ENCODE measurements around the gene HSPG2.

Gene HSPG2

DNA sequence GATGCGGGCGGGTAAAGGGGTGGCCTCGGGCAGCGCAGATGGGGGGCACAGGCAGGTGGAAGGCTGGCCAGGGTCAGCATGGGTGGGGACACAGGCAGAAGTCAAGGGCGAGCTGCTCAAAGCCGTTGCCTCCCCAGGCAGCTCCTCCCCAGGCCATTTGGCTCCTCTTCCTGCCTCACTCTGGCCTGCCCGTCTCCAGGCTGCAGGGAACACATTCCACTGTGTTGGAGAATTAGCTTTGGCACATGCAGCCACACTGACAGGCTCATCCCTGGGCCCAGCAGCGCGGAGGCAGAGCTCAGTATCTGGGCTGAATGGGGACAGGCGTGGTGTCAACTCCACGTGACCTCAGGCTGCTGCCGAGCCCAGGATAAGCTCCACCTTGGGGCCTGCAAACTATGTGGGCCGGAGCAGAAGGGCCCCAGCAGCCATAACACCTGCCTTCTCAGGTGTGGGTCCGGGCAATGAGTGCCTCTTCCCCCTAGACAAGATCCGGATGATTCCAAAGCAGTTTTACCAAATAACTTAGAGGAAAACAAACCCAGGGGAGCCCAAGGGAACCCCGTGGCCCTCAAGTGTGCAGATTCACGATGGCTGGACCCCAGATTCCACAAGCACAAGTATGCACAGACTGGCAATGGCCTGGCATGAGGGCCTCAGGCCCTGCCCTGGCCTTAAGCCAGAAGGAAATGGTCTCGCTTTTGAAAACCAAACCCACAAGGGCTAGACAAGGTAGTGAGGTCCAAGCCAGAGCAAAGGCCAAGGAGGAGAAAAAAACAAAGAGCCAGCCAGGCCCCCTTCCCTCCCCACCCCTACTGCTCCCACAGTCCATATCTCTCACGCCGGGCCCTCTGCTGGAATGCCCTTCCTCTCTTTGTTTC is 40.2 kb downstream of the HSPG2 start:
- DNase-seq, result no peak

DNA sequence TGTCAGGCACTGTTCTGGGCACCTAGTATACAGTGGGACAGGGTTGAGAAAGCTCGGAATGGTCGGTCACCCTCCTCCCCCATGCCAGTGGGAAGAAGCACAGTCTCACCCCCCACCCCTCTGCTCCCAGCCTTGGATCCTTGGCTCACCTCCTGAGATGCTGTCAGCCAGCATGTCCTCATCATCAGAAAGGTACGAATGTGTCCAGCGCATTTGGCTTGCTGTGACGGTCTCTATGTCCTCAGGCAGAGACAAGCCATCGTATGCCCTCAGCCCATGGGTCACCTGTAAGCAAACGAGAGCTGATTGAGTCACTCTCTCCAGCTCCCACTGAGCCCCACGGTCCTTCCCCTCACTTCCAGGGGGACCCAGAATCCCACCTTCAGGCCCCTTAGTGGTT is 41.1 kb downstream of the HSPG2 start:
- no peak for DNase-seq

DNA sequence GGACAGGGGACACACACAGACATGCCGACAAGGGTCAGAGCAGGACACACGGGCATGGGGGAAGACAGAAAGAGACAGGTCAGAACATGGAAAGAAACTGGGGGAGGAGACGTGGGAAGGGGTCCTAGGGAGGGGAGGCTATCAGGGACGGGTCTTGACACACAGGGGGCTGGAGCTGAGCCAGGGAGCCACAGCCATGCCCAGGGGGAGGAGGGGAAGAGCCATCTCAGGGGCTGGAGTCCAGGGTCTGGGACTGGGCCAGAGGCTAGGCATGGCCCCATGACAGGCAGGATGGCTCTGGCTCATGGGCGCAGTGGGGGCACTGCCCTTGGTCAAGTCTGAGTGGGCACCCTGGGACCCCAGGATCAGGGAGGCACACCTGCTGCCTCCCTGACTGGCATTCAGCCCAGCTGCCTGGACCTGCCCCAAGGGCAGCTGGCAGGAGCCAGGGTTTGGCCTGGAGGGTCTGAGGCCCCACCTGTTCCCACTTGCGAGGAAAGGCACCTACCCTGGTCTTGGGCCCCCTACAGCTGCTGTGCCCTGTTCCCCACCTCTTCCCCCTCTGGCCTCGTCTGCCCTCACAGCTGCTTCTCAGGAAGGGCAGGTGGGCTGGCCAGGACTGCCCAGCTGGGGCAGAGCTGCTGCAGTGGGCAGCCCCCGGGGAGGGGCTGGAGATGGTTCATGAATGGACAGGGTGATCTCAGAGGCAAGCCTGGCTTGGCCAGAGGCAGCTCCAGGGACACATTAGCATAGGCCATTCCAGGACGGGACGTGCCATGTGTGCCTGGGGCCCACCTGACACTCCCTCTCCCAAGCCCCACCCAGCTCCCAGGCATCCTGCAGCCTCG is 42.9 kb downstream of the HSPG2 start:
- DNase-seq, result no peak

DNA sequence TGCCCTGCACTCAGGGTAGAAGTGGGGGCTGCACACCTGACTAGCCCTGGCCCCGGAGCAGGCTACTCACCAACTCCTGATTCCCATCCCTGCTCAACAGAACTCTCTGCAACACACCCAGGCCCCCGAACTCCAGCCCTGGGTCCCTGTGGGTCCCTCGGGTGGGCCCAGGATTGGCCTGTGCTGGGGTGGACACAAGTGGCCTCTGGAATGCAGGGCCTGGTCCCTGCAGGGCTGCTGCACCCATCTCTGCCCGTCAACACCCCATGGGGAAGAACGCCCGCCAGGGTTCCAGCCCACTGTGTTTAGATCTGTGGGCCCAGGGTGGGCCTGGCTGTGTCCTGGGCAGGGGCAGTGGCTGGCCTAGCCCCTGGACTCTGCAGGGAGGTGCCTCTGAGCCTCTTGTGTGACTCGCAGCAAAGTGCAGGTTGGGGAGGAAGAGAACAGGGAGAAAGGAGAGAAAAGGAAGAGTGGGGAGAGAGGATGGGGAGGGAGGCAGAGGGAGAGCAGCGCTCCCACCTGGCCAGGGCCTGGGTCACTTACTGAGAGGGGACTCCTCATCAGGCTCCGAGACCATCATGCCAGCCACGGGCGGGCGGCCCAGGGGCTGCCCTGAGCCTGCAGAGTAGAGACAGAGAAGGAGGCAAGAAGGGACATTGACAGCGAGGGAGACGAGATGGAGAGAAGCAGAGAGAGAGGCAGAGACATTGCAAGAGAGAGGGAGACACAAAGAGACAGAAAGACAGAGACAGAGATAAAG is 43.9 kb downstream of the HSPG2 start:
- no peak for DNase-seq

DNA sequence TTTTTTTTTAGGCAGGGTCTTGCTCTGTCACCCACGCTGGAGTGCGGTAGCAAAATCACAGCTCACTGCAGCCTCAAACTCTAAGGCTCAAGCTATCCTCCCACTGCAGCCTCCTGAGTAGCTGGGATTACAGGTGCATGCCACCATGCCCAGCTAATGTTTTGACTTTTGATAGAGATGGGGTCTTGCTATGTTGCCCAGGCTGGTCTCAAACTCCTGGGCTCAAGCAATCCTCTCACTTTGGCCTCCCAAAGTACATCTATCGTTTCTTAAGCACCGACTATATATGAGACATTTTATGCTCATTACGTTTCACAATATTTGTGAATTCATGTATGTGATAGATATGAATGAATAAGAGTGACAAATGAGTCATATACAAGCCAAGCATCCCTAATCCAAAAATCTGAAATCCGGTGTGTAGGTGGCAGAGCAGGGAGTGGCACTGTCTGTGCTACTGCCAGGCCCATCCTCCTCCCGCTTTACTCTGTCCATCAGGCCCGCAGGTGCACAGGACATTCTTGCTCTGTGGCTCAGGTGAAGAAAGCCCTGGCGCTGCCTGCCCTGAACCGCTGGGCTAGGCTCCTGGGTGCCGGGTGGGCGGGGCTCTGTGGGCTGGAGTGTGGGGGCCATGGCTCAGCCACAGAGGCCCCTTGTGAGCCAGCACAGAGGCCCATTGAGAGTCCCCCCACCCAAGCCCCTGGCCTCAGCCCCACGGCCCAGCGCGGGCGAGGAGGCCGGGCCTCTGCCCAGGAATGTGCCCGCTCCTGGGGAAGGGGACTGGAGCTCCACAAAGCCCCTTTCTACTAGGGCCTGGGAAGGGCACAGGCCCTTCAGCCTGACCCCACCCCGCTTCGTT is 45.3 kb downstream of the HSPG2 start:
- DNase-seq, result no peak

DNA sequence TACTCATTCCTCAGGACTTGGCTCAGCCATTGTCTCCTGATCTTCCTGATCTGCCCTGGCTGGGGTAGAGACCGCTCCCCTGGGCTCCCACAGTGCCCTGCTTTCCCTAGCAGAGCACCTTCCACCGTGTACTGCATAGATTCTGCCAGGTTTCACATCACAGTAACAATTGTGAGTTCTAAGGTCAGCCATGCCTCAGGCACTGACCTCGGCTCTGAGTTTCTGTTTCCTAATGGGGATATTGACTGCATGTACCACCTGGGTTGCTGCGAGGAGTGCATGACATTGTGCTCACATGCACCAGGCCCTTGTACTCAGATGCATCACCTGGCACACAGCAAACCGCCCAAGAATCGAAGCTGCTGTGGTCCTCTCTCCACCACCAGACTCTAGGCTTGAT is 46.0 kb downstream of the HSPG2 start:
- DNase-seq, result no peak

DNA sequence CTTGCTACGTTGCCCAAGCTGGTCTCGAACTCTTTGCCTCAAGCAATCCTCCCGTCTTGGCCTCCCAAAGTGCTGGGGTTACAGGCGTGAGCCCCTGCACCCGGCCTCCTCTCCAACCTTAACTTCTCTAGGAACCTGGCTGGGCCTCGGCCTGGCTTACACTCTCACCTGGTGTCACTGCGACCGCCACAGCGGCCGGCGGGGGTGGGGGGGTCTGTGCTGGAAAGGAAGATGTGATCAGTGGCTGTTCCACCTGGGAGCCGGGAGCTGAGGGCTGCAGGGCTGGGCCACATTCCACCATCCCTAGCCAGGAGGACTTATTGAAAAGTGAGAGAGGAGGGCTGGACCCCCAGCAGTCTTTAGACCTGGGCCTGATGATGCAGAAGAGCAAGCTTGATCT is 48.6 kb downstream of the HSPG2 start:
- no peak for DNase-seq

DNA sequence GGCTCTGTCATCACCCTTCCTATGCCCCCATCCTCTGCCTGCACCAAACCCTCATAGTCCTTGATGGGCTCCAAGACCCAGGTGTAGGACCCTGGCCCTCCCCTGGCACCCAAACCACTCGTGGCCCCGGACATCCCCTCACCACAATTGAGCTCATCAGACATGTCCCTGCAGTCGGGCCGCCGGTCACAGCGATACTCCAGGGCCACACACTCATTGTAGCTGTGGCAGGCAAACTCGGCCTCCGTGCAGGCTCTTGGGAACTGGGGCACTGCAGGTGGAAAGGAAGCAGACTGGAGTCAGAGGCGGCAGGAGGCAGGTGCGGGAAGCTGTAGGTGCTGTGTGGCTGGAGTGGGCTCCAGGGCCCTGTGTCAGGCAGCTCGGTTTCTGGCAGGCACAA is 49.3 kb downstream of the HSPG2 start:
- DNase-seq, result no peak

DNA sequence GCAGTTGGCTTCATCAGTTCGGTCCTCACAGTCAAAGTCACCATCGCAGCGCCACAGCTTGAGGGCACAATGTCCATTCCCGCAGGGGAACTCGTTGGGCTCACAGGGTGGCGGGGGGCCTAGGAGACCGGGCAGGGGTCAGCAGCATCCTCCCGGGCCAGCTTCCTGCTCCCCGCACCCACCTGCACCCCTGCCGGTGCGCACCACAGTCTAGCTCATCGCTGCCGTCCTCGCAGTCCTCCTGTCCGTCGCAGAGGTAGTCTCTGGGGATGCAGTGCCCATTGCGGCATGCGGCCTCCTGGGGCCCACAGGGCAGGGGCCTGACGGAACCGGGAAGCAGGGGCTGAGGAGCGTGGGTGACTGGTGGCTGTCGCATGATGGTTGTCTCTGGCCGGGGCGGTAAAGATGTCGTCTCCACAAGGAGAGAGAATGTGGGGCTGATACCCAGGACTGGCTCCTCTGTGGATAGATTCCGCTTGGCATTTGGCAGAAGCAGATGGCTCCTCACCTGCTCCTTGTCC is 49.8 kb downstream of the HSPG2 start:
- no peak for DNase-seq

DNA sequence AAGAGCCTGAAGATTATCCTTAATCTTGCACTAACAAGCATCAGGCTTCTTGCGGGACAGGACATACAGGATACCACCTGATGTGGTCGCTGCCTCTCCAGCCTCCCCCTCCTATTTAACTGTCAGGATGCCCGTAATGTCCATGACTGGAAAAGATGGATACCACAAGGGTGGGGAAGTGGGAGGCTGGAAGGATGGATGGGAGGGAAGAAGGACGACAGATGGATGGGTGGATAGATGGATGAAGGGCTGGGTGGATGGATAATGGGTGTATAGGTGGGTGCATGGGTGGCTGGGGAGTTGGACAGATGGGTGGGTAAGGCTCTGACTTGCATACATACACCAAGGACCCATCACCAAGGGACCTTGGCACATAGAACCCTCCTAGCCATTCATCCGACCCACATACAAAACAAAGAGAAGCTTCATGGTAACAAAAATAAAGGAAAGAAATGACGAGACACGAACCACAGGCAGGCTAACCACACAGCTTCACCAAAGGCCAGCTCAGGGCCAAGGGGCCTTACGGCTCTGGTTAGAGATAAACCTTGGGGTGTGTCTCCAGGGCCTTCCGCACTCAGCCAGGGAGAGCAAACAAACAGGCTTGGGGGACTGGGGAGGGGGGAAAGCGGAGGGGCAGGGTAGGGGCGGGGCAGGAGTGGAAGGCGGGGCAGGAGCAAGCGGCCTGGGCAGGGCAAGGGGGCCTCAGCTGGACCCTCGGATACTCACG is 50.5 kb downstream of the HSPG2 start:
- DNase-seq, result no peak

DNA sequence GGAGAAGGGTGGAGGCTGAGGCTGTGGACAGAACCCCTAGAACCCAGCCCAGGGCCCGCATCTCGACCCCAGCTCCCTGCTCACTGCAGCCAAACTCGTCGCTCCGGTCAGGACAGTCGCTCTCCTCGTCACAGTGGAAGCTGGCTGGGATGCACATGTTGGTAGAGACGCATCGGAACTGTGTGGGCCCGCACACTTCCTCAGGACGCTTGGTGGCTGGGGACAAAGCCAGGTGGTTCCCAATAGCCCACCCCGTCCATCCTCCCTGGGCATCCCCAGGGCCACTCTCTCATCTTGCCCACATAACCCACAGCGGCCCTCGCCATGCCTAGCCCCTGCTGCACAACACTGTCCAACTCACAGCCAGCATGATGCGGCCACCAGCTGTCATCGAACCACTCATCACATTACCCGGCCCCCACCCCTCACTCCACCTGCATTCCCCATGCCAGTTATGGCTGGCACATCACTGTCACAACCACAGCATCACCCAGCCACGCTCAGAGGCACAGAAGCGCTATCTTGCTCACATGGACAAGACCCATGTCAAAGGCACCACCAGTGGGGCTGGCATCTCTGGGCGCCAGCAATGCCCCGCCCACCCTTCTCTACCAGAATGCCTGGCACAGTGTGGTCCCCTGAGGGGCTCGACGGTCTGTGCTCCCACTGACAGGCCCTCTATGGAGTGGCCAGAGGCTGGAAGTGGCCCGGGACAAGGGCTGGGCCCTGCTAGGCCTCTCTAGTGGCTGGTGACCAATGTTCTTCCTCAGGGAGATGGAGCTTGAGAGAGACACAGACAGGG is 51.7 kb downstream of the HSPG2 start:
- DNase-seq, result no peak

DNA sequence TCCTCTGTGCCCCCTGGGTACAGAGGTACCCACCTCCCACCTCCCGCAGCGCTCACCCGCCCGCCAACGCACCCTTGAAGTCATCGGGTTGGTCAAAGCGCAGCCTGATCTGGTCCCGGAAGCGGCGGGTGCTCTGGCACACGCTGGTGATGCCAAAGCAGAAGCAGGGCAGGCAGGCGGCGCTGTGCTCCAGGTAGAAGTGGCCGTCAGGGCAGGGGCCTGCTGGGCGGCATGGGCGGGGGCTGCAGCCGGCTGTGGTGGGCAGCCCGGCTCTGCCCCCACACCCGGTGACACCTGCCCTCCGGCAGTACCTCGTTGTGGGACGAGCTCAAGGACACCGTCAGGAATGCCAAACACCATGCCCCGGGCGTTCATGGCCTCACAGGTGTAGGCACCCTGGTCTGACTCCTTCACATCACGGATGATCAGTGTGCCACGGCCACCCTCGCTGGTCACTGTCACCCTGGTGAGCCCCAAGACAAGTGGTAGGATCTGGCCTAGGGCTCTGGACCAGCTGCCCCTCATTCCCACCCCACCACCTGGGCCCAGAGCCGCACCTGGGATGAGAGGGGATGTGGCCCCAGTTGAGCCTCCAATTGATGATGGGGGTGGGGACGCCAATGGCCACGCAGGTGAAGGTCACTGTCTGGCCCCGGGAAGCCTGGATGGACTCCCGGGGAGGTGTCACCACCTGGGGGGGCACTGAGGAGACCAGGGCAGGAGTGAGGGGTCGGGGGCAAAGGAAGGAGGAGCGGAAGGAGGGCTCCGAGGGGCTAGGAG is 52.5 kb downstream of the HSPG2 start:
- DNase-seq, result no peak

DNA sequence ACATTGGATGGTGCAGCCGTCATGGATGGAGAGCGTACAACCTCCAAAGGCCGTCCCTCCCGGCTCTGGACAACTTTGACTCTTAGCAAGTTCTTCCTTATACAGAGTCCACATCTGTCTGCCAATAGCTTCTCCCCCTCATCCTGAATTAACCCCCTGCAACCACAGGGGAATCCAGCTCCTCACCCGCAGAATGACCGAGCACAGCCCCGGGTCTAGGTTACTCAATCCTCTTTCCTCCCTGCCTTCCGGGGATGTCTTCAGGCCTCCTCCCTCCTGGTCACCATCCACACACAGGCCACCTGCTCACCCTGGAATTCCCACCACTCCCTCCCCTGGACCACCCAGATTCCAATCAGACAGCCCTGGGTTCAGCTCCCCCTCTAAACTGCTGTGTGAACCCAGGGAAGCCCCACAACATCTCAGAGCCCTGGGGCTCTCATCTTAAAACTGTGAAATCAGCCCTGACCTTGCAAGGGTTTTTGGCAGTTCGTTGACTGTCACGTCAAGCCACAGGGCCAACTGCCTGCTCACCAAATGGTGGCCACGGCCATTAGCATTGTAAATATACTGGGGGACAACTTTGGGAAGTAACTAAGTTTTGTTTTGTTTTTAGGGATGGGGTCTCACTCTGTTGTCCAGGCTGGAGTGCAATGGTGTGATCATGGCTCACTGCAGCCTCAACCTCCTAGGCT is 54.2 kb downstream of the HSPG2 start:
- no peak for DNase-seq

DNA sequence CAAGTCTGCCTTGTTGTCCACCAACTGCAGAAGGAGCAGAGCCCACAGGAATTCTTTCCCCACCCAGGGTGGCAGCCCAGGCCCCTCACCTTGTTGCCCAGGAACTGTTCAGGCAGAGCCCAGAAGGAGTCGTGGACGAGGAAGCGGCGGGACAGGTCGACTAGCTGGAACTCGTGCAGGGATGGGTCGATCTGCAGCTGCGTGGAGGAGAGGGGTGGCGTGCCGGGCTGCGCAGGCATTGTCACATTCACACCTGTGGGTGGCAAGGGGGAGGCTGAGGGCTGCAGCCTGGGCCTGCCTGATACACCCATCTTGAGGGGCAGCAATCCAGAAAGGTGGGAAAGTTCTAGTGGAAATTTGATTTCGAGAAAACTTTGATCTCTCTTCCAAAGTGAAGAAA is 55.9 kb downstream of the HSPG2 start:
- no peak for DNase-seq

DNA sequence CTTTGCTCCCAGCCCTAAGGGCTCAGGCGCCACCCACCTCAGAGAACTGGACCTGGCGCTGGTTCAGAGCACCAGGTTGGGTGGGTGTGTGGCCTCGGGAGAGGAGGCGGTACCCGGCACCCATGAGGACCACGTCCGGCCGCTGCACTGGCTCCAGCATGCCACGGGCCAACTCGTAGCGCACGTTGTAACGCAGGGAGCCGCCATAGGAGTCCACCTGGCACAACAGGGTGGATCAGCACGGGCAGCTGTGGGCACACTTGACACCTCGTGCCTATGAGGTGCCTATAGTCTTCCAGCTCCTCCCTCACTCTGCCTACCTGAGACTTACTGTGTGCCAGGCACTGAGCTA is 56.5 kb downstream of the HSPG2 start:
- DNase-seq, result no peak

DNA sequence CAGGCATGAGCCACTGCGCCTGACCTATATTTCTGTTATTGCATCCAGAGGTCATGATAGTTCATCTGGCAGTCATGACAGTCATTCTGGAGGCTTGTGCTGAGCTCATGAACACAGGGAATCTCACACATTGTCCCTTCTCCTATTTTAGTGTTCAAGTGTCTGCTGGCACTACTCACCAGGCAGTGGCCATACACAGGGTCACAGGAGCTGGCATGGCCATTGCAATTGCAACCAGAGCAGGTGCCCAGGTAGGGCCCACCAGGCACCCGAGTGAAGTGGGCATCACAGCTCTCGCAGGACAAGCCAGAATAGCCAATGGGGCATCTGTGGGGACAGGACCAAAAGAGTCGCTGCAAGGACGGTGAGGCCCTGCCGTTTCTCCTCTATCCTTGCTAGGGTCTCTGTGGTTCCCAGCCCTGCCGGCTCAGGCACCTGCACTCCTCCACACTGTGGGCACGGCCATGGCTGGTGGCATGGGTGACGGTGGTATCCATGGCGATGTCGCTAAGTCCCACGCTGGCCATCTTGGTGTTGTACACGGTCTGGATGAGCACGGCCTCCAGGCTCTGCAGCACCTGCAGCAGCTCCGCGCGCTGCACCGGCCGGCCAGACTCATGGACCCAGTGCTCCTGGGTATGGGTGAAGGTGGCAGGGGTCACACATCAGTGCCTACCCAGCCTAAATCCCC is 57.0 kb downstream of the HSPG2 start:
- no peak for DNase-seq

DNA sequence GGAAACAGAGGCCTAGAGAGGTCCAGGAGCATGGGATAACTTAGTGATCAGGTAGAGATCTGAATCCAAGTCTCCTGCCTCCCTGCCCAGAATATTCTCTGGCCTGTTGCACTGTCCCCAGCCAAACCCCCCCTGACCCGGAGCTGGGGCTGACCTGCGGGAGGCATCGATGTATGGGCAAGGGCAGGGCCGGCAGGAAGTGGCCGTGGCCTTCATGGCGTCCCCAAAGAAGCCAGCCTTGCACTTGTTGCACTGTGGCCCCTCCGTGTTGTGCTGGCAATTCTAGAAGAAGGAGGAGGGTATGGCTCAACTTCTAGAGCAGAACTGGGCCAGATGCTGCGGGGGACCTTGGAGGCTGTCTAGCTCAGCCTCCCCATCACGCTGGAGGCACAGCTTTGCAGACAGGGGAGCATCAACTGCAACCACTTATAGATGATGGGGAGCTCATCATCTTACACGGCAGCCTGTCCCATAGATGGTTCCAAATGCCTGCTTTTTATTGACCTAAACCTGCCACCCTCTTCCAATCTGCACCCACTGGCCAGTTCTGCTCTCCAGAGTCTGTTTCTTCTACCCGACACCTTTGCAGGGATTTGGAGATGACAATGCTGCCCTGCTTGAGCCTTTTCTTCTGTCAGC is 58.2 kb downstream of the HSPG2 start:
- DNase-seq, result no peak
